ENCODE measurements around the gene JTB.
"Not testable (repeated sequence)": the region's sequence is repeated elsewhere in the genome, so short reads cannot be mapped to it uniquely, and the experiment has no call there.

The JTB gene

GRCh38 chr1:153977250-153978240, at the start of gene JTB:
JTB (minus strand) TSS chr1:153977674; CDS start chr1:153977252, 422 bp downstream.
- peak; percentile 87 for DNase-seq (ENCODE audit: low spot score)

GRCh38 chr1:154019940-154020339, 42.5 kb upstream of the JTB start:
- DNase-seq (ENCODE audit: low spot score), result no peak

GRCh38 chr1:154019269-154019668, 41.8 kb upstream of the JTB start:
- no peak for DNase-seq (ENCODE audit: low spot score)

GRCh38 chr1:154014154-154014907, 36.9 kb upstream of the JTB start:
- DNase-seq (ENCODE audit: low spot score), result no peak

DNA sequence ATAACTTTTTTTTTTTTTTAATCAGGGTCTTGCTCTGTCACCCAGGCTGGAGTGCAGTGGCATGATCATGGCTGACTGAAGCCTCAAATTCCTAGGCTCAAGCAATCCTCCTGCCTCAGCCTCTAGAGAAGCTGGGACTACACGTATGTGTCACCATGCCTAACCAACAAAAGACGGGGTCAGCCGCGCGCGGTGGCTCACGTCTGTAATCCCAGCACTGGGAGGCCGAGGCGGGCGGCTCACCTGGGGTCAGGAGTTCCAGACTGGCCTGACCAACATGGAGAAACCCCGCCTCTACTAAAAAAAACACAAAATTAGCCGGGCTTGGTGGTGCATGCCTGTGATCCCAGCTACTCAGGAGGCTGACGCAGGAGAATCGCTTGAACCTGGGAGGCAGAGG, 35.1 kb upstream of the JTB start:
- DNase-seq (ENCODE audit: low spot score), result not testable (repeated sequence)

DNA sequence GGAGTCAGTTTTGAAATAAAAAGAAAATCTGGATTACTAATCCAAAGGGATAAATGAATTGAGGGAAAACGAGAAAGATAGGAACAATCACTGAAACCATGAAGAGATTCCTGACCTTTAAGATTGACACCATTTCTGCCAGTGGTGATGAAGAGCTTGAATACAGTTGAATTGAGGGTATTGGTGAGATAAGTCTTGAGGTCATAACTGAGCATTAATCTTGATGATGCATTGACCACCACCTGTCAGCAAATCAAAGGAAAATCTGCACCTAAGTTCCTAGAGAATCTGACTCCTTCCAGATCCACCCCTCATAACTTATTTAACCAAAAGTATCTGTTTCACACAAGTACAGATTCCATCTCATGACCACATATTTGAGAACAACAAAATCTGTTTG, 34.7 kb upstream of the JTB start:
- no peak for DNase-seq (ENCODE audit: low spot score)

DNA sequence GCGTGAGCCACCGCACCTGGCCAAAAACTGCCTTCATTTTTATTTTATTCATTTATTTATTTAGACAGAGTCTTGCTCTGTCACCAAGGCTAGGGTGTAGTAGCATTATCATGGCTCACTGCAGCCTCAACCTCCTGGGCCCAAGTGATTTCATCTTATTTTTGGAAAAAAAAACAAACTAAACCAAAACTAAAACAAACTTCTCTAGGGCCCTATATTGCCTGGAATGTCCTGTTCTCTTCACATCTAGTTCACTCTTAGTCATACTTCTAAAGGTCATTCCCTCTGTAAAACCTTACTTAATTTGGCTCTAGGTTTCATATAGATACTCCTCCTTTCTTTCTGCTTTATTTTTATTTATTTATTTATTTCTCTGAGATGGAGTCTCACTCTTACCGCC, 28.7 kb upstream of the JTB start:
- no peak for DNase-seq (ENCODE audit: low spot score)

DNA sequence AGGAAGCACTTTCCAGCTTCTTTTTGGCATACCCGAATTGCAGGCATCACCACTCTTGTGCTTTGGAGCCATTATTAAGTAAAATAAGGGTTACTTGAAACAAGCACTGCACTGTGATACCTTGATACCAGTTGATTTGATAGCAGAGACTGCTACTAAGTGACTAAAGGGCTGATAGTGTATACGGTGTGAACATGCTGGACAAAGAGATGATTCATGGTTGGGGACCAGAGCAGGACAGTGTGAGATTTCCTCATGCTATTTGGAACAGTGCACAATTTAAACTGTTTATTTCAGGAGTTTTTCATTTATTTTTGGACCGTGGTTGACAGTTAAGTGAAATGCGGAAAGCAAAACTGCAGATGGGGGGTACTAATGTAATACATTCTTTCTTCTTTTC, 22.9 kb upstream of the JTB start:
- DNase-seq (ENCODE audit: low spot score), result no peak

GRCh38 chr1:153996882-153997281, 19.4 kb upstream of the JTB start:
- DNase-seq (ENCODE audit: low spot score), result not testable (repeated sequence)

GRCh38 chr1:153995640-153996039, 18.2 kb upstream of the JTB start:
- no peak for DNase-seq (ENCODE audit: low spot score)

- no peak for DNase-seq (ENCODE audit: low spot score)
Measured at GRCh38 chr1:153995202-153995601, 17.7 kb upstream of the JTB start.

GRCh38 chr1:153991806-153992205, 14.3 kb upstream of the JTB start:
- DNase-seq (ENCODE audit: low spot score), result no peak

GRCh38 chr1:153991151-153991630, 13.7 kb upstream of the JTB start:
- no peak for DNase-seq (ENCODE audit: low spot score)

GRCh38 chr1:153990468-153991150, 13.1 kb upstream of the JTB start, which contains the start of gene RPS27:
RPS27 (plus strand) TSS chr1:153990762; CDS start chr1:153990797, 35 bp downstream.
- peak; percentile 100 for DNase-seq (ENCODE audit: low spot score)

- DNase-seq (ENCODE audit: low spot score), result no peak
Measured at GRCh38 chr1:153987621-153988020, 10.1 kb upstream of the JTB start.

DNA sequence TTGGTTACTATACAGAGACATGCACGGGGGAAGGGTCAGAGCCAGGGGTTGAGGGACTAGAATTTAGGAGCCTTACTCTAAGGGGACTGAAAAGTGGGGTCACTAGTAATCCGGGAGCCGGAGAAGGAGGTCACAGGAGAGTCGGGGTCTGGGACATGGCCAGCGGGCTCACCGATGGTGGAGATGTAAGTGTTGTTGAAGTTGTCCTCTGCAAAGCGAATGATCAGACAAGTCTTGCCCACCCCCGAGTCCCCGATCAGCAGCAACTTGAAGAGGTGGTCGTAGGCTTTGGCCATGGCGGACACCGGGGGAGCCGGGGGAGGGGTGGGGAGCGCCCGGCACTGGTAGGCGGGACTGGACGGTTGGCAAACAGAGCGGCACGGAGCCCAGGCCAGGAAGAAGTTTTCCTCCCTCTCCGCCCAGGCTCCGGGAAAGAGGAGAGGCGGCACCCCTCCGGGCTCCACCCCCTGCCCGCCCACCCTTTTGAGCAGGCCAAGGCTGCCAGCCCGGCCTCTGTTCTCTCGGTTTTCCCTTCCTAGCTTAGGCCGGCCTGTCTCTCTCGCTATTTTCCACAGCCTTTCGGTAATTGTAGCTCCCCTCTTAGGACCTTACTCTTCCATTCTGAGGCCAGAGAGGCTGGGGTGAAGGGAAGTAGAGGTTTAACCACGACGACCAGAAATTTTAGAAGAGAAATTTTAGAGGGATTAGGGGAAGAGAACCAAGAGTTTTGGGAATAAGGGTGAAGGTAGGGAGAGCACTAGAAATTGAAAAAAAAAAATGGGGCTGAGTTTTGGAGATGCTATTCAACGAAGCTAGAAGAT, 8.7 kb upstream of the JTB start, which contains the start of gene RAB13:
RAB13 (minus strand) TSS at position 399 of the 821 bp plus-strand sequence; CDS start at position 296, 103 bp downstream.
- DNase-seq (ENCODE audit: low spot score), result peak; percentile 95

- no peak for DNase-seq (ENCODE audit: low spot score)
Measured at GRCh38 chr1:153985341-153985912, 8.0 kb upstream of the JTB start.

GRCh38 chr1:153984123-153984894, 6.8 kb upstream of the JTB start:
- no peak for DNase-seq (ENCODE audit: low spot score)

- DNase-seq (ENCODE audit: low spot score), result not testable (repeated sequence)
Measured at GRCh38 chr1:153981735-153982134, 4.3 kb upstream of the JTB start.

- not testable (repeated sequence) for DNase-seq (ENCODE audit: low spot score)
Measured at GRCh38 chr1:153979091-153979490, 1.6 kb upstream of the JTB start.
